ENCODE results near the gene SIL1. TPM values are rescaled to one million over a fixed set of nuclear protein-coding genes. Genes with fewer than 3 reads are reported as not detected.

The SIL1 gene
- total and polyA plus RNA-seq, 5 donors, result 43.4 to 51.6 (median 43.7) TPM

DNA sequence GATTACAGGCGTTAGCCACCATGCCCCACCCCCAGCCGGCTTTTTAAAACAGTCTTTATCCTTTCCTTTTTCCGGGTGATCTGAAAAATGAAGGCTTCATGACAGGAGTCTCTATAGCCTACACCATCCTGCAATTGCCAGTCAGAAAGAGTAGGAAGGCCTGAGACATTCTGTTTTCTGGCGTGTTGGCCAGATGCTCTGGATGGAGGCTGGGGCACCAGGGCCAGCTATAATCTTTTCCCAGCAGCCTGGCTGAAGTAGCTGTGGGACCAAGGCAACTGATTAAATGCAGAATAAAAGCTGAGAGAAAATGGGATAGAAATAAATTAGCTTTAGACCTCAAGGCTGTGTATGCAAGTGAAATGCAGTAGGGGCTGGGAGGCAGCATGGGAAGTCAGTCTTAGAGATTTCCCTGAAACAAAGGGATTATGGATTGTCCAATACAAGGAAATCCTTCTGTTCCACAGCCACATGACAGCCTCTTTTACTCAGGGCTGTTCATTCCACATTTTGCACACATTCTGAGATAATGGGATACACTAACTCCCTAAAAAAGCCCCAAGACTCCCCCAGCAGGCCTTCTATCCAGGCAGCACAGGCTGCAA is 207.1 kb downstream of the SIL1 start:
- H3K27me3 ChIP-seq (ENCODE audit: control insufficient read depth, insufficient read depth), result no peaks in the 10 kb centered on the region
- intact Hi-C loops (cut with DNase I), result no loop called here
- ATAC-seq (no peak), DNase-seq (no peak)
- H3K4me3 ChIP-seq (ENCODE audit: low read length), result no peak overlapping the region
- H3K4me1 ChIP-seq (ENCODE audit: control insufficient read depth, insufficient read depth, low read length), result no peaks in the 10 kb centered on the region
- no peak overlapping the region for H3K27ac ChIP-seq (ENCODE audit: low read length)
- H3K9me3 ChIP-seq (ENCODE audit: control insufficient read depth, low read length), result no peaks in the 10 kb centered on the region
- 91% methylated on average over 4 of the region's 4 CpGs for WGBS

- Histone ChIP-seq H3K4me1 (ENCODE audit: control insufficient read depth, insufficient read depth, low read length) (peaks cover 3% of the 10 kb centered on the region), H3K27ac (ENCODE audit: low read length) (no peak overlapping the region), H3K9me3 (ENCODE audit: control insufficient read depth, low read length) (no peaks in the 10 kb centered on the region), H3K27me3 (ENCODE audit: control insufficient read depth, insufficient read depth) (no peaks in the 10 kb centered on the region), H3K4me3 (ENCODE audit: low read length) (no peak overlapping the region)
- ATAC-seq (no peak), DNase-seq (no peak)
- intact Hi-C loops (cut with DNase I), result no loop called here
- WGBS, result 92% methylated on average over 6 of the region's 6 CpGs
These were observed 208.4 kb downstream of the SIL1 start for GRCh38 chr5:138989720-138990119.

DNA sequence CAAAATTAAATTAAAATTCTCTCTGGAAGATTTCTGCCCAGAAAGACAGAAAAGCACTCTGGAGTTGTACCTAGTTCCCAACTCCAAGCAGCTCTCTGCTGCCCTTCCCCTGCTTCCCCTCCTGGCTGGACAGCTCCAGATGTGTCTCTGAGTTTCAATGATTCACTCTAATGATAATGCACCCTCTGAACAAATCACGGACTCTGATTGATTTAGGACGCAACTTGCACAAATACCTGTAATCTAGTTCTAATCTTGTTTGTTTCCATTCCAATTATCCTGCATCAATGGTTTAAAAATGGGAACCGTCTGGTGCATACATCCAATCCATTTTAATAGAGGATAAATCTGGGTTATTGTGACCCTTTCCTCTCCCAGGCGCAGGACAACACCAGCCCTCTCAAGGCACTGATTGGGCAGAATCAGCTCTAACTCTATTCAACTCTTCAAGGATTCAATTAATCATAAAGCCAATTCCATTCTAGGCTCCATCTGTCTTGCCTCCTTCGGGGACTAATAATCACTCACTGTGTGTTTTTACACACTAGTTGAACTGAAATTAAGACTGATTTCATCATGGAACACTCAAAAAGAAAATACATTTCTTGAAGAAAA is 211.9 kb downstream of the SIL1 start:
- intact Hi-C loops (cut with DNase I), result no loop called here
- WGBS, result 92% methylated on average over 5 of the region's 5 CpGs
- no peak for ATAC-seq

DNA sequence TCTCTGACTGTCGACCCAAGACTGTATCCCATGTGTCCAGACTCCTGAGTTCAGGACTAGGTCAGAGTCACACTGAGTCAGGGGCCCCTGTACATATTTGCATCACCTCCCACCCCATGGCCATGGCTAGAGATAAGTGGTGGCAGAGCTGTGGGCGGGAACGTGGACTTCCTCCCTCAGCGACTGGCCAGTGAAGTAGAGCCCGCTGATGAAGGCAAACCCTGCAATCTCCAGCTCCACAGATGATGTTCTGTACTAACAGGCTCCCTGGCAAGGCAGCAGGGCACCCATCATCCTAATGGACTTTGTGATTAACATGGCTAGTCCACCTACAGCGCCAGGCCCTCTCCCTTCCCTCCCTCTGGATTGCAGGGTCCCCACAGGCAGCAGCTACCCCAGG is 212.5 kb downstream of the SIL1 start:
- Histone ChIP-seq H3K9me3 (ENCODE audit: control insufficient read depth, low read length) (no peaks in the 10 kb centered on the region), H3K4me1 (ENCODE audit: control insufficient read depth, insufficient read depth, low read length) (peaks cover 5% of the 10 kb centered on the region), H3K27me3 (ENCODE audit: control insufficient read depth, insufficient read depth) (no peaks in the 10 kb centered on the region), H3K27ac (ENCODE audit: low read length) (no peak overlapping the region), H3K4me3 (ENCODE audit: low read length) (no peak overlapping the region)
- intact Hi-C loops (cut with DNase I), result no loop called here
- peak; percentile 11 to 60 for ATAC-seq
- 67% methylated on average over 6 of the region's 6 CpGs for WGBS
- no peak for DNase-seq

More for the DNA sequence above, 211.9 kb downstream of the SIL1 start:
- H3K9me3 ChIP-seq (ENCODE audit: control insufficient read depth, low read length), result no peaks in the 10 kb centered on the region
- peaks cover 5% of the 10 kb centered on the region for H3K4me1 ChIP-seq (ENCODE audit: control insufficient read depth, insufficient read depth, low read length)
- H3K27me3 ChIP-seq (ENCODE audit: control insufficient read depth, insufficient read depth), result no peaks in the 10 kb centered on the region
- no peak overlapping the region for H3K27ac ChIP-seq (ENCODE audit: low read length)
- DNase-seq, result no peak
- no peak overlapping the region for H3K4me3 ChIP-seq (ENCODE audit: low read length)

- 68% methylated on average over 4 of the region's 4 CpGs for whole genome bisulfite sequencing
These were observed 212.9 kb downstream of the SIL1 start for GRCh38 chr5:138985256-138985655.

DNA sequence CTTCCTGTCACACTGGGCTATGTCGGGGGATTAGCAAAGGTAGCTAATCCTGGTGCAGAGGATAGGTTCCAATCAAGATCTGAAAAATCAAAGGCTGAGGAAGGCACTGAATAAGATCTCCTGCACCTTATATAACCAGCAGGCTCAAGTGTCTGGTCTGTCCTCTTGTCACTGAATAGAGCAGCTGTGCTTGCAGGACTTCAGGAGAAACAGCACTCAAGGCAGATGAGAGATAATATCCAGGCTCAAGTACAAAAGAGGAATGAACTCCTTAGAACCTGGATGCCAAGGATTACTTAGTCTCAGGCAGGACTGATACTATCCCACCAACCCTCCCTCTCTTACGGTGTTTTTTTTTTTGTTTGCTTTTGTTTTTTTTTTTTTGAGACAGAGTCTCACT is 214.2 kb downstream of the SIL1 start:
- Histone ChIP-seq H3K9me3 (ENCODE audit: control insufficient read depth, low read length) (no peaks in the 10 kb centered on the region), H3K4me3 (ENCODE audit: low read length) (no peak overlapping the region), H3K27ac (ENCODE audit: low read length) (no peak overlapping the region), H3K27me3 (ENCODE audit: control insufficient read depth, insufficient read depth) (no peaks in the 10 kb centered on the region), H3K4me1 (ENCODE audit: control insufficient read depth, insufficient read depth, low read length) (peaks cover 5% of the 10 kb centered on the region)
- DNase-seq (no peak), ATAC-seq (no peak)
- intact Hi-C loops (cut with DNase I), result no loop called here
- WGBS, result 90% methylated on average over 2 of the region's 2 CpGs

More at GRCh38 chr5:138985256-138985655, 212.9 kb downstream of the SIL1 start:
- no peak for DNase-seq
- ATAC-seq, result peak; percentile 29 to 66
- Histone ChIP-seq H3K9me3 (ENCODE audit: control insufficient read depth, low read length) (no peaks in the 10 kb centered on the region), H3K4me3 (ENCODE audit: low read length) (no peak overlapping the region), H3K4me1 (ENCODE audit: control insufficient read depth, insufficient read depth, low read length) (peaks cover 5% of the 10 kb centered on the region), H3K27ac (ENCODE audit: low read length) (no peak overlapping the region), H3K27me3 (ENCODE audit: control insufficient read depth, insufficient read depth) (no peaks in the 10 kb centered on the region)
- intact Hi-C loops (cut with DNase I), result no loop called here

GRCh38 chr5:138981586-138981985 is 216.6 kb downstream of the SIL1 start:
- Histone ChIP-seq H3K9me3 (ENCODE audit: control insufficient read depth, low read length) (no peaks in the 10 kb centered on the region), H3K4me1 (ENCODE audit: control insufficient read depth, insufficient read depth, low read length) (peaks cover 5% of the 10 kb centered on the region), H3K4me3 (ENCODE audit: low read length) (no peak overlapping the region), H3K27me3 (ENCODE audit: control insufficient read depth, insufficient read depth) (no peaks in the 10 kb centered on the region), H3K27ac (ENCODE audit: low read length) (no peak overlapping the region)
- DNase-seq (no peak), ATAC-seq (peak in 1 of 2 donors; percentile 14)
- WGBS, result 61% methylated on average over 7 of the region's 7 CpGs
- intact Hi-C loops (cut with DNase I), result no loop called here

DNA sequence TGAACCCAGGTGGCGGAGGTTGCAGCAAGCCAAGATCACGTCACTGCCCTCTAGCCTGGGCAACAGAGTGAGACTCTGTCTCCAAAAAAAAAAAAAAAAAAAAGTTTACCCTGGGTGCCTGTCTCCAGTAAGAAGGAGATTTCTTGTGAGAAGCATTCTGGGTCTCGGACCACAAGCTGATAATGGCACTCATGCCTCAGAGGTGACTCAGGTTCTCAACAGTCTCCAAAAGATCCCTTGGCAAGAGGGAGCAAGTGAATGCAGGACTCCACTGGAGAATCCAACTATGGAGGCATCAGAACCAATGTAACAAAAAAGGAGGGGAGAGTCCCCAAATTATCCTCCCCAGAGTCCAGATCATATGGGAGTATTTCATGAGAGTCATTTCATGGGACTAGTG is 217.0 kb downstream of the SIL1 start:
- ATAC-seq, result no peak

GRCh38 chr5:138980441-138980840 is 217.7 kb downstream of the SIL1 start:
- Histone ChIP-seq H3K4me3 (ENCODE audit: low read length) (no peak overlapping the region), H3K4me1 (ENCODE audit: control insufficient read depth, insufficient read depth, low read length) (peaks cover 3% of the 10 kb centered on the region), H3K27ac (ENCODE audit: low read length) (no peak overlapping the region), H3K27me3 (ENCODE audit: control insufficient read depth, insufficient read depth) (no peaks in the 10 kb centered on the region), H3K9me3 (ENCODE audit: control insufficient read depth, low read length) (no peaks in the 10 kb centered on the region)
- intact Hi-C loops (cut with DNase I), result no loop called here
- no peak for DNase-seq
- no peak for ATAC-seq

More for the DNA sequence above, 217.0 kb downstream of the SIL1 start:
- no peaks in the 10 kb centered on the region for H3K9me3 ChIP-seq (ENCODE audit: control insufficient read depth, low read length)
- no peak overlapping the region for H3K4me3 ChIP-seq (ENCODE audit: low read length)
- no peaks in the 10 kb centered on the region for H3K27me3 ChIP-seq (ENCODE audit: control insufficient read depth, insufficient read depth)
- no peak overlapping the region for H3K27ac ChIP-seq (ENCODE audit: low read length)
- intact Hi-C loops (cut with DNase I), result no loop called here
- WGBS, result 92% methylated on average over 3 of the region's 3 CpGs
- H3K4me1 ChIP-seq (ENCODE audit: control insufficient read depth, insufficient read depth, low read length), result peaks cover 5% of the 10 kb centered on the region
- DNase-seq, result no peak

GRCh38 chr5:138979684-138980280 is 218.4 kb downstream of the SIL1 start:
- Histone ChIP-seq H3K27me3 (ENCODE audit: control insufficient read depth, insufficient read depth) (no peaks in the 10 kb centered on the region), H3K27ac (ENCODE audit: low read length) (no peak overlapping the region), H3K9me3 (ENCODE audit: control insufficient read depth, low read length) (no peaks in the 10 kb centered on the region), H3K4me3 (ENCODE audit: low read length) (no peak overlapping the region), H3K4me1 (ENCODE audit: control insufficient read depth, insufficient read depth, low read length) (peaks cover 6% of the 10 kb centered on the region)
- intact Hi-C loops (cut with DNase I), result no loop called here
- ATAC-seq, result no peak
- DNase-seq, result no peak
- 85% methylated on average over 5 of the region's 5 CpGs for WGBS

GRCh38 chr5:138978581-138978980 is 219.6 kb downstream of the SIL1 start:
- no peaks in the 10 kb centered on the region for H3K9me3 ChIP-seq (ENCODE audit: control insufficient read depth, low read length)
- H3K27ac ChIP-seq (ENCODE audit: low read length), result no peak overlapping the region
- WGBS, result 88% methylated on average over 1 of the region's 1 CpG
- peaks cover 11% of the 10 kb centered on the region for H3K4me1 ChIP-seq (ENCODE audit: control insufficient read depth, insufficient read depth, low read length)
- H3K4me3 ChIP-seq (ENCODE audit: low read length), result no peak overlapping the region
- intact Hi-C loops (cut with DNase I), result no loop called here
- DNase-seq (no peak), ATAC-seq (no peak)
- no peaks in the 10 kb centered on the region for H3K27me3 ChIP-seq (ENCODE audit: control insufficient read depth, insufficient read depth)

Measured in right cardiac atrium (tissue), 5 donors.